Measurements from ENCODE around the gene NRXN3. TPM values are rescaled to one million over a fixed set of nuclear protein-coding genes. Genes with fewer than 3 reads are reported as not detected.
"Not testable (repeated sequence)": the region's sequence is repeated elsewhere in the genome, so short reads cannot be mapped to it uniquely, and the experiment has no call there.

Gene NRXN3
- total RNA-seq, 1 donor from 2014 or later = not detected

- intact Hi-C loops (cut with micrococcal nuclease) = no loop called here
These were observed 313.9 kb downstream of the NRXN3 start for GRCh38 chr14:78484028-78484427.

GRCh38 chr14:78486081-78486480, 315.9 kb downstream of the NRXN3 start:
- intact Hi-C loops (cut with micrococcal nuclease) = no loop called here

- intact Hi-C loops (cut with micrococcal nuclease) = no loop called here
These were observed 316.4 kb downstream of the NRXN3 start for GRCh38 chr14:78486621-78487020.

- intact Hi-C loops (cut with micrococcal nuclease) = not testable (repeated sequence)
These were observed 317.4 kb downstream of the NRXN3 start for GRCh38 chr14:78487573-78487972.

- intact Hi-C loops (cut with micrococcal nuclease) = no loop called here
These were observed 318.8 kb downstream of the NRXN3 start for GRCh38 chr14:78488938-78489337.

- intact Hi-C loops (cut with micrococcal nuclease) = no loop called here
These were observed 320.9 kb downstream of the NRXN3 start for GRCh38 chr14:78491048-78491447.

- intact Hi-C loops (cut with micrococcal nuclease) = no loop called here
These were observed 328.0 kb downstream of the NRXN3 start for GRCh38 chr14:78498062-78498595.

- intact Hi-C loops (cut with micrococcal nuclease) = no loop called here
These were observed 331.7 kb downstream of the NRXN3 start for GRCh38 chr14:78501909-78502308.

- intact Hi-C loops (cut with micrococcal nuclease) = no loop called here
These were observed 337.9 kb downstream of the NRXN3 start for GRCh38 chr14:78508023-78508422.

GRCh38 chr14:78509516-78509915, 339.3 kb downstream of the NRXN3 start:
- intact Hi-C loops (cut with micrococcal nuclease) = no loop called here

- intact Hi-C loops (cut with micrococcal nuclease) = no loop called here
These were observed 341.8 kb downstream of the NRXN3 start for GRCh38 chr14:78512021-78512420.

- intact Hi-C loops (cut with micrococcal nuclease) = no loop called here
These were observed 349.7 kb downstream of the NRXN3 start for GRCh38 chr14:78519863-78520262.

GRCh38 chr14:78524196-78524595, 354.0 kb downstream of the NRXN3 start:
- intact Hi-C loops (cut with micrococcal nuclease) = no loop called here

GRCh38 chr14:78524766-78525165, 354.6 kb downstream of the NRXN3 start:
- intact Hi-C loops (cut with micrococcal nuclease) = no loop called here

GRCh38 chr14:78530078-78530477, 359.9 kb downstream of the NRXN3 start:
- intact Hi-C loops (cut with micrococcal nuclease) = no loop called here

GRCh38 chr14:78534141-78534540, 364.0 kb downstream of the NRXN3 start:
- intact Hi-C loops (cut with micrococcal nuclease) = no loop called here

- intact Hi-C loops (cut with micrococcal nuclease) = no loop called here
These were observed 364.9 kb downstream of the NRXN3 start for GRCh38 chr14:78535041-78535440.

- intact Hi-C loops (cut with micrococcal nuclease) = not testable (repeated sequence)
These were observed 371.6 kb downstream of the NRXN3 start for GRCh38 chr14:78541788-78542187.

GRCh38 chr14:78543433-78543832, 373.3 kb downstream of the NRXN3 start:
- intact Hi-C loops (cut with micrococcal nuclease) = no loop called here

- intact Hi-C loops (cut with micrococcal nuclease) = no loop called here
These were observed 390.9 kb downstream of the NRXN3 start for GRCh38 chr14:78561074-78561473.

GRCh38 chr14:78566026-78566858, 396.1 kb downstream of the NRXN3 start:
- intact Hi-C loops (cut with micrococcal nuclease) = loop anchor here (1.0 kb wide), 1 partner anchor 118 kb away; no protein-coding TSS in a partner anchor

GRCh38 chr14:78566859-78567172, 396.6 kb downstream of the NRXN3 start:
- intact Hi-C loops (cut with micrococcal nuclease) = loop anchor here (1.0 kb wide), 1 partner anchor 119 kb away; no protein-coding TSS in a partner anchor

- intact Hi-C loops (cut with micrococcal nuclease) = no loop called here
These were observed 397.2 kb downstream of the NRXN3 start for GRCh38 chr14:78567343-78567742.

Data from T-helper 1 cell treated with Interleukin-12 subunit alpha and Interleukin-12 subunit beta and Interleukin-4 antibody, amounts not matched to agents 30 ng/mL and 1 ng/mL, for 36 hours (primary cell).